WI38 (cell line): Measurements from ENCODE around the gene AACS.
"Not testable (repeated sequence)": the region's sequence is repeated elsewhere in the genome, so short reads cannot be mapped to it uniquely, and the experiment has no call there.

ENCODE experiments used
- H3K4me3 ChIP-seq: 2 replicates; pipeline ENCODE4 v1.5.1; 2011; ENCODE audit warnings: low read depth, mild to moderate bottlenecking, control low read depth, low read length
- CTCF ChIP-seq: IDR thresholded peaks from 2 replicates; pipeline ENCODE4 v1.5.1; 2012; ENCODE audit warnings: low read depth, mild to moderate bottlenecking, control low read depth, low read length

AACS gene

GRCh38 chr12:125023065-125023464 lies 42.2 kb upstream of the AACS start:
- TF ChIP-seq CTCF = no peak
- no peak overlapping the region for H3K4me3 ChIP-seq

GRCh38 chr12:125024949-125025563 lies 40.2 kb upstream of the AACS start:
- no peak for TF ChIP-seq CTCF
- no peak overlapping the region for H3K4me3 ChIP-seq

- H3K4me3 ChIP-seq = no peak overlapping the region
- no peak for TF ChIP-seq CTCF
Measured at GRCh38 chr12:125025606-125026235, 39.5 kb upstream of the AACS start.

GRCh38 chr12:125028106-125028505 lies 37.1 kb upstream of the AACS start:
- no peak overlapping the region for H3K4me3 ChIP-seq
- no peak for TF ChIP-seq CTCF

GRCh38 chr12:125029761-125030358 lies 35.4 kb upstream of the AACS start:
- no peak for TF ChIP-seq CTCF
- no peak overlapping the region for H3K4me3 ChIP-seq

GRCh38 chr12:125031471-125031870 lies 33.8 kb upstream of the AACS start:
- H3K4me3 ChIP-seq = not testable (repeated sequence)

GRCh38 chr12:125032466-125033152 lies 32.6 kb upstream of the AACS start:
- no peak overlapping the region for H3K4me3 ChIP-seq
- TF ChIP-seq CTCF = no peak
